Cerebellar nuclear complex (tissue), 1 donor: ENCODE results near the gene PLCH1.
"Not testable (repeated sequence)": the region's sequence is repeated elsewhere in the genome, so short reads cannot be mapped to it uniquely, and the experiment has no call there.

Experiments
- DNase-seq, 2 experiments: peaks; one replicate each; lab custom pipeline; 2025; lab: John Stamatoyannopoulos, UW

The PLCH1 gene

GRCh38 chr3:155646128-155646527 lies 98.7 kb downstream of the PLCH1 start:
- DNase-seq: no peak

GRCh38 chr3:155643581-155644165 lies 101.2 kb downstream of the PLCH1 start:
- no peak for DNase-seq

- DNase-seq: no peak
These were observed 102.9 kb downstream of the PLCH1 start for GRCh38 chr3:155641956-155642355.

- no peak for DNase-seq
These were observed 104.8 kb downstream of the PLCH1 start for GRCh38 chr3:155640098-155640497.

GRCh38 chr3:155639462-155640055 lies 105.3 kb downstream of the PLCH1 start:
- no peak for DNase-seq

GRCh38 chr3:155638461-155638860 lies 106.4 kb downstream of the PLCH1 start:
- DNase-seq: not testable (repeated sequence)

GRCh38 chr3:155637567-155637966 lies 107.3 kb downstream of the PLCH1 start:
- DNase-seq: no peak

GRCh38 chr3:155635056-155635455 lies 109.8 kb downstream of the PLCH1 start:
- DNase-seq: no peak

GRCh38 chr3:155634121-155634719 lies 110.7 kb downstream of the PLCH1 start:
- no peak for DNase-seq

GRCh38 chr3:155631323-155632019 lies 113.4 kb downstream of the PLCH1 start:
- no peak for DNase-seq

GRCh38 chr3:155629556-155629955 lies 115.3 kb downstream of the PLCH1 start:
- DNase-seq: no peak

GRCh38 chr3:155629056-155629455 lies 115.8 kb downstream of the PLCH1 start:
- no peak for DNase-seq

- DNase-seq: not testable (repeated sequence)
These were observed 122.2 kb downstream of the PLCH1 start for GRCh38 chr3:155622647-155623046.

- DNase-seq: not testable (repeated sequence)
These were observed 124.3 kb downstream of the PLCH1 start for GRCh38 chr3:155620552-155620951.

GRCh38 chr3:155619118-155619915 lies 125.6 kb downstream of the PLCH1 start:
- no peak for DNase-seq

GRCh38 chr3:155618543-155618942 lies 126.3 kb downstream of the PLCH1 start:
- DNase-seq: no peak

GRCh38 chr3:155617346-155617925 lies 127.4 kb downstream of the PLCH1 start:
- no peak for DNase-seq

- DNase-seq: not testable (repeated sequence)
These were observed 129.7 kb downstream of the PLCH1 start for GRCh38 chr3:155615141-155615540.

GRCh38 chr3:155614410-155614809 lies 130.5 kb downstream of the PLCH1 start:
- not testable (repeated sequence) for DNase-seq

- DNase-seq: no peak
These were observed 133.4 kb downstream of the PLCH1 start for GRCh38 chr3:155611456-155611855.

GRCh38 chr3:155609586-155609985 lies 135.3 kb downstream of the PLCH1 start:
- no peak for DNase-seq
